GM21717 (cell line): ENCODE results near the gene BDH2.
A peak's percentile ranks its signal among the peaks of the same experiment; 100 is the strongest.

ENCODE experiments used
- ATAC-seq: cut with Tn5 transposase; IDR thresholded peaks from one replicate; pipeline ENCODE4 v1.9.1; 2021; ENCODE audit warnings: mild to moderate bottlenecking, moderate library complexity; ENCODE audit not compliant: unreplicated experiment

Gene BDH2

DNA sequence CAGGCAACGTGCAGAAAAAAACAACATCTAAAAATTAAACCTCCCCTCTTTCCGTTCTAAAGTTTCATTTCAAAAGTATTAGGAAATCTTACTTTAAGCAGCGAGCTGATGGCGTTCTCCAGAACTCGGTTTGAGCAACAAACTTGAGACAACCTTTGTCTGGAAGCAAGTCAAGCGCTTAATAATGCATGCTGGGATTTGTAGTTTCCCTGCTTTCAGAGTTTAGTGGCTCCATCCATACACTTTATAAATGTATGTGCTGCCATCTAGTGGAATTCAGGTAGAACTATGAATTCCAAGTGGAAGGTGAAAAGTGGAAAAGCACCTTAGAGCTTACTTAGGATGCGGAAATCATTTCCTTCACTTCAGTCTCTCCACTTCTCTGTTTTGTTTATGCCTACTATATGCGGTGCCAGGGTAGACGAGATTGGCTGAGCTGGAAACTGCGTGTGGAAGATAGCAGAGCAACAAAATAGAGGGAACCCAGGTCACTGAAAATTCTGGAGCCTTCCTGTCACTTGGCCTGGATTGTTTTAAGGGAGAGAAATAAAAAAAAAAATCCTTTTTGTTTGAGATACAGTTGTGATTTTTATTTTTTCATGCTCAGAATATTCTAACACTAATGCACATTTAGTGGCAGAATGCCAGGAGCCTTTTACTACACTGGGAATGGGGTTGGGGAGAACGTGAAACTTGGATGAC is at the start of gene BDH2:
BDH2 (minus strand) TSS at position 144 of the 702 bp plus-strand sequence. CDS start 3,580 bp downstream, outside the sequence.
- ATAC-seq, result peak; percentile 98

DNA sequence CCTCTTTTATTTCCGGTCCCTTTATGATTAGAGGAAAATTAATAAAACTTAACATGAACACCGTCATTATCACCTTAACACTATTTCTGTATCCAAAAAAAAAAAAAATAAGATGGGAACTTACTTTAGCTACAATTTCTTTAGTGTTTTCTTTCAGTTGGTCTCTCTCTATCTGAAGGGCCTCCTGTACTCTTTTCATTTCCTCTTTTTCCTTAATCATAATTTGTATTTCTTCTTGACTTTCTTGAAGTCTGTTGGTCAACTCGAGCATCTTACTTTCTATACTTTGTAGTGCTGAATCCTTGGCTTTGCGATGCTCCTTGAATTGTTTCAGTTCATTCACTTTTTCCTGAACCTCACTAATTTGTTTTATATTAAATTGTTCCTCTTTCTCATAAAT is 45.3 kb upstream of the BDH2 start:
- ATAC-seq, result no peak

DNA sequence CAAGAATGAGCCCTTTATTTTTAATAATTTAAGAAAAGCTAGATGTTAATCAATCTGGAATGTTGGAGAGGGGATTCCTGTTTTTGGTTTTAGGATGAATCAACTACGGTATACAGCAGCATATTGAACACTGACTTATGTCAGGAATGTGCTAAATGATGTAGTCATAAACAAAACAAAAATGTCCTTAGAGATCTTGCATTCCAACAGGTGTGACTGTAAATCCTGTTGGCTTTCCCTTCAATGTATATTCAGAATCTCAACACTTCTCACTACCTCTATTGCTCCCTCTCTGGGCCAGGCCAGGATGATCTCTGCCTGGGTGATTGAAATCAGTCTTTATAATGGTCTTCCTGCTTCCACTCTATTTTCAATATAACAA is 37.8 kb upstream of the BDH2 start:
- ATAC-seq, result no peak

DNA sequence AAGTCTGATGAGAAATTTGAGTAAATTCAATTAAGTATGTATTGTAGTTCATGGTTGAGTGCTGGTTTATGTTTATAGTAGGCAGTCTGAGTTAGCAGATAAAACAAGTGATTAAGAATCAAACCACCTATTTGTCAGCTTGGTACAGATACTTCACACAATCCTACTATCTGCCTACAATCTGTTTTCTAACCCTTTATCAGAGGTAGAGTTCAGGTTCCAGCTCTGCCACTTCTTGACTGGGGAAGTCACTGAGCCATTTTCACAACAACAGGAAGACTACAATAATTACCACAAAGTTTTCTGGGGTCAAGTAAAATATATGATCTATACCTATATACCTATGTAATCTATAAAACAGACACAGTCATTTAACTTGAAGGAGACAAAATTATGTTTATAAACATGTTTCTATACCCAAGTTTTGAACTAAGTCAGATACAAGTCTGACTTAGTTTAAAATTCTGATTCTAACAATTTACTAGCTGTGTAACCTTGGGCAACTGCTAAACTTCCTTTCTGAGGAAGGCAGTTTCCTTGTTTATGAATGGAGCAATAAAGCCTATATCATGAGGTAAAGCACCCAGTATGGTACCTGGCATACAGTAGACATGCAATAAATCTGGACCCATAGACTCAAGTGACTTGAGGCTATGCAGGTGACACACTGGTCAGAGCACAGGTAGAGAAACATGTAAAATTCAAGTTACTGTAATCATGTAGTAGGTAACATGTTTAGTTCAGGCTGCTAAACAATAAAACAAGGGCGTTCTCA is 37.2 kb upstream of the BDH2 start:
- no peak for ATAC-seq

DNA sequence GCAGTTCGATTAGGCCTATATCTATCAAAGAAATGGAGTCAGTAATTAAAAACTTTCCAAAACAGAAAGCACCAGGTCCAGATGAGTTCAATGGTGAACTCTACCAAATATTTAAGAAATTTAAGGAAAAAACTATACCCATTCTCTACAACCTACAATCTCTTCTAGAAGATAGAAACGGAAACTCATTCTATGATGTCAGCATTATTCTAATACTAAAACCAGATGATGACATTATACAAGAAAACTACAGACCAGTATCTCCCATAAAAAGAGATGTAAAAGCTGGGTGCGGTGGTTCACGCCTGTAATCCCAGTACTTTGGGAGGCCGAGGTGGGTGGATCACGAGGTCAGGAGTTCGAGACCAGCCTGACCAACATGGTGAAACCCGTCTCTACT is 29.5 kb upstream of the BDH2 start:
- ATAC-seq, result no peak

DNA sequence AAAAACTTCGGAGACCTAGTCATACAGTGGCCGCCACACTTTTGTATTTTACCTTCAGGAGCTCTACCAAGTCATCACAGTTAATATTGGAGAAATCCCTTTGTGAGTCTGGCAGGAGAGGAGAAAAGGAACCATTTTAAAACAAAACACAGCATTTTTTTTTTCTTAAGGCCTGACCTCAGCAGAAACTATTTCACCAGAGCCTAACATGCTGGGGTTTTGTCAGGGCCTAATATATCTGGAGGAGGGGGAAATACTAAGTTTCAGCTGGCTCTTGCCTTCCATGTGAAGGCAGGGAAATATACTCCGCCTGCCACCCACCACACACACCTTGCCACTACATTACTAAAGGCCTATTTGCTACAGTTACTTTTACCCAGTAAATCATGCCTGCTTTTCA is 26.5 kb upstream of the BDH2 start:
- ATAC-seq, result no peak

DNA sequence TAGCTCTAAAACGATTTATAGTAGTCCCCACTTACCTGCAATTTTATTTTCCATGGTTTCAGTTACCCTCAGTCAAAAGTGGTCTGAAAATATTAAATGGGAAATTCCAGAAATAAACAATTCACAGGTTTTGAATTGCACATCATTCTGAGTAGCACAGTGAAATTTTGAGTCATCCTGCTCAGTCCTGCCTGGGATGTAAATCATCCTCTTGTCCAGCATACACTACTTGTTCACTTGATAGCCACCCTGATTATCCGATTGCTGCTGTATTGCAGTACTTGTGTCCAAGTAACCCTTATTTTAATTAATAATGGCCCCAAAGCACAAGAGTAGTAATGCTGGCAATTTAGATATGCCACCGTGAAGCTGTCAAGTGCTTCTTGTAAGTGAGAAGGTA is 23.5 kb upstream of the BDH2 start:
- no peak for ATAC-seq

DNA sequence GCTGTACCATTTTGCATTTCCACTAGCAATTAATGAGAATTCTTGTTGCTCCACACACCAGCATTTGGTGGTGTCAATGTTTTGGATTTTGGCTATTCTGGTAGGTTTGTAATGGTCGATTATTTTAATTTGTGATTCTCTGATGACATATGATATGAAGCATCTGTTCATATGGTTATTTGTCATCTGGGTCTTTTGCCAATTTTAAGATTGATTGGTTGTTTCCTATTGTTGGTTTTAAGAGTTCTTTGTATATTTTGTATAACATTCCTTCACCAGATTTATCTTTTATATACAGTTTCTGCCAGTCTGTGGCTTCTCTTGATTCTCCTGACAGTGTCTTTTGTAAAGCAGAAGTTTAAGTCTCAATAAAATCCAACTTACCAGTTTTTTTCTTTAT is 18.5 kb upstream of the BDH2 start:
- ATAC-seq, result no peak

DNA sequence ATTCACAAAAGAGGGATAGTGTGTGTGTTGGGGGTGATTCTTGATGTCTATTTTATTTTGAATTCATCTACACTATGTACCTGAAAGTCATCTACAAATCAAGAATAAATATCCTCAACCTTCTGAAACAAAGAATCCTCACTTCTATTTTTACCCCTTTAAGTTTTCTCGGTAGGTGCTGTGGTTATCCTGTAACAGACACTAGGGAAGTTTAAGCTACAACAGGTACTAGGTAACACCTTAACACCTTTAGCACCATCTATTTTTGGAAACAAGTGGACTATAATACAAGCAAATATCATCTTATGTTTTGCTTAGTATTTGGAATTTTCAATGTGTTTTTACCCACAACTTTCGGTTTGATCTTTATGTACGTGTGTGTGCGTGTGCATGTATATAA is 12.0 kb upstream of the BDH2 start:
- ATAC-seq, result no peak

DNA sequence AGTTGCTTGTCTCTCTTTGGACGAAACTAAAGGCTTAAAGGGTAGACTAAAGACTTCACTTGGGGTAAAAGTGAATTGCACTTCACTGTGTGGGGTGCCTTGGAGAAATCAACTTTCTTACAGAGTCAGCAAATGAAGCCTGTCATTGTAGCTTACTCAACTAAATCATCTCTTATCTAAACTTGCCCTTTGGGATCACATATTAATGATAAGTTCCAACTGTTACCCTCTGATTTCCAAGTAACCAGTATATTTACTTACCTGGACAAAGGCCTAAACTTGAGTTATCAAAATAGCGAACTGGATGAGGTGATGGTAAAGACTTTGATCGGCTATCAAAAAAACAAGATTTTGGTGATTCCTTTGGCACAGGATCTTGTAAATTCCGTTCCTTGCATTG is 8.9 kb upstream of the BDH2 start:
- ATAC-seq, result no peak

DNA sequence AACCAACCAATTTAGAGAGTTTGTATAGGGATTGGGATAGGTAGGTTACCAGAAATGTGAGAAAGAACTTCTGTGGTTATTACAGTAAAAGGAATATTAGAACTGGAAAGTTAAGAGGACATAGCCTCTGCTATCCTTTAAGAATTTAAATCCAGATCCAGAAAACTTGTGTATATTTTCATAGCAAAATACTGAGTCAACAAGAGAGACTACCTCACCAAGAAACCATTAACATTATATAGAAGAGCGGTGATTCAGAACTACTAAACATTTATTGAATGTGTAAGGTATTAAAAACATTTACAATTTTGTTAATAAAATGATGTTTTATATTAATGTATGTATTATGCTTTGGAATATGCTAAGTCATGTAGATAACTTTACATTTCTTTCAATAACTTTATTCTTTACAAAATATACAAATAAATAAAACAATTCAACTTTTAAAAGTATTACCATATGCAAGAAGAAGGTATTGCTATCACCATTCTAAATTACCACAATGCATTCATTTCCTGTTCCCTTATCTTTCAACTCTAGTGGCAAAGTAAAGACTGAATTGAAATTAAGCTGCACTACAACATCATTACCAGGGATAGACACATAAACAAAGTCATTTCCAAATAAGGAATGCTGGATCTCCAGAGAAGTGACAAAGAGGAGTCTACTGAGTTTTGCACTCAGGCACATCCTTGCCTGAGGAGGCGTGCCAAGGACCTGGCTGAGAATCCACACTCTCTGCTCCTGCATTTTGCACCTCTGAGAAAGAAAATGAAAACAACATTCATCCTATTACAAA is 6.1 kb upstream of the BDH2 start:
- ATAC-seq, result no peak

DNA sequence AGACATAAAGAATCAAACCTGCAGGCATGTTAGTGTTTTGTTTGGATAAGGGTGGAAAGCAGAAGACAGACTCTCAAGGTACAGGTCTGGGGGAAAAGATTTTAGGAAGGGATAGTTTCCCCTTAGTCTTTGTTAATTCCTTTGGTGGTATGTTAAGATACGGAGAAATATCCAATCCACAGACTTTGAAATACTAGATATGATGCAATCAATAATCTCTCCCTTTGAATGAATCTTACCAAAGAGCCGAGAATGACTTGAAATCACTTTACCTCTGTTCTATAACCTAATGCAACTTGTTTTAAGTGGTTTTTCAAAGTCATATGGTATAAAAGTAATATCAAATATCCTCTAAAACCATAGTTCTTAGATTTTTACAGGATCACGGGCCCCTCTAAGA is 5.3 kb upstream of the BDH2 start:
- no peak for ATAC-seq

DNA sequence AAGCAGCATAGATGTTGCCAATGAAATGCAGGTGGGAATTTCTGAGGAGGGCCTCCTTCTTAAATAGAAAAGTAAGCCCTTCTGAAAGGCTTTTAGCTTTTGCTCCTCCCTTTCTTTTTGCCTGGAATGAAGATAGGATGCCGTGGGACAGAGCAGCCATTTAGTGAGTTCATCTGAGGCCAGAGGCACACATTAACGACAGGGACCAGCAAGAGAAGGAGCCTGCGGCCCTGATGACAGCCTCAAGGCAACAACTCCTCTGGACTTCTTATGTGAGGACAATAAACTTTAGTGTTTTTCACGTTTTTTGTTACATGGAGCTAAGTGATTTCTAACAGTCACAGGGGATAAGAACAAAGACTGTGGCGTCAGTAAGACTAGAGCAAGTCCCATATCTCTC is 1.1 kb upstream of the BDH2 start:
- no peak for ATAC-seq

DNA sequence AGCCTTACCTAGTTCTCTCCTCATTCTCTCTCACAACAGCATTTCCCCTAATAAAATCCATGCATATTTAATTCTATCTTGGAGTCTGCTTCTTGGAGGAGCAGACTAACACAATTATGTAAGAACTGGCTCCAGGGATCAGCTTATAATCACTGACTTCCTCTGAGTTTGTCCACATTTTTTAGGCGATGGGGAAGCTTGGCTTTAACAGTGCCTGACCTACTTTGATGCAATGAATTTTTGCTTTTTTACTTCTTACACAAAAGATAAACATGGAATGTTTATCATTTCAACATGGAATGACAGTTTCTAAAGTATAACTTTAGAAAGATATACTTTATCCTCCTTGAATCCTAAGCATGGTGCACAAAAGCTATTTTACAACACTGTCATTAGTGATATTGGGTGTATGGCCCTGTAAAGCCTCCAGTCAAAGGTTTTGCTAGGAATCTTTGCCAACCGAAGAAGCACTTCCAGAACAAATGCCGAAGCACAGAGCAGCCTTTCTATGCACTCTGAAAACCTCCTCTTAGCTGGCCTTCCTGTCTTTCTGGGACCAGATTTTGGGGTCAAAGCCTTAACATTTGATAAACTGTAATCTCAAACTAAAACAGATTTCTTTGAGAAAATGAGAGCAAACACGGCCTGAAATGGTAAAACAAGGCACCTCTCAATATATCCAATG is 736 bp downstream of the BDH2 start:
- no peak for ATAC-seq

DNA sequence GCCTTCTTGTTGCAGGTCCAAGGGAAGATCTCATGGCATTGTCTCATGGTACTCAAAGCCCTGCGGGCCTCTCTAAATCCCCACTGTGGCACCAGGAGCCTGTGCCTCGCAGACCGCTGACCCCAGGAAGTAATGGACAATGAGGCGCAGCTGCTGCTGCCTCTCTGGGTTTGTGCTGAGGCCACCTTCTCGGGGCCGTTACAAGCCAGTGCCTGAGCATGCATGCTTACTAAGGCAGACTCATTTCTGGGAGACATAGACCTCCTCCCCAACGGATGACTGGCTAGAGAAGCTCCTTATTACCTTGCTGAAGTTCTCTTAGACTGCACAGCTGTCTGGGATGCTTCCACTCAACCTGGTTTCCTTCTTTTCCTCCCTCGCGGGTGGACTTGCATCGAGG is 1.3 kb downstream of the BDH2 start:
- ATAC-seq, result no peak

DNA sequence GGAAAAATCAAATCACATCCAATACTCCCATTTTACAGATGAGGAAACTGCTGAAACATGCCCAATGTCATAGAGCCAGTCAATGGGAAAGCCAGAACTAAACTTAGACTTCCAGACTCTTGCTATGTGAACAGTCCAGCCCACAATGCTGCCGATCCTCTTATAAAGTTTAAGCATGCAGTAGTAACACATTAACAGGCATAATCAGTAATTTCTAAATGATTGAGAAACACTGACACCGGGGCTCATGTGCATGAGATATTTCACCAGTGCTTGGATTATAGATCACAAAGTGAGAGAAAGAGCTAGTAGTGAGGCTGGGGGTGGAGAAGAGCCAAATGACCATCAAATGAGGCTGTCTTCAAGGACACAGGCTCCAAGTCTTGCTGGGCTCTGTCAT is 2.5 kb downstream of the BDH2 start:
- no peak for ATAC-seq

DNA sequence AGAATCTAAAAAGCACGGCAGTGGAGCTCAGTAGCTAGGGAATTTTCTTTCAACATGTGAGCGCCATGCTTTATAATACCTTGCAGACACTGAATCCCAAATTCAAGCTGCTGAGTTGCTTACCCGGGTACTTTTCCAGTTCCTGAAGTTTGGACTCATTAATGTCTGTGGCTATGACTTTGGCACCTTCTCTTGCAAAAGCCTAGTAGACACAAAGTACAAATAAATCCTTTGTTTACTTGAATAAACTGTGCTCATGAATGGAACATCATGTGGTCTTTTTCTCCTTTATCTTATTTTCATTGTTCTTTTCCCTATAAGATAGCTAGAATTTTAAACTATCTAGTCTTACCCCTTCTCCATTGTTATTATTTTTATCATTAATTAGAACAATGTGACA is 4.6 kb downstream of the BDH2 start:
- ATAC-seq, result no peak

DNA sequence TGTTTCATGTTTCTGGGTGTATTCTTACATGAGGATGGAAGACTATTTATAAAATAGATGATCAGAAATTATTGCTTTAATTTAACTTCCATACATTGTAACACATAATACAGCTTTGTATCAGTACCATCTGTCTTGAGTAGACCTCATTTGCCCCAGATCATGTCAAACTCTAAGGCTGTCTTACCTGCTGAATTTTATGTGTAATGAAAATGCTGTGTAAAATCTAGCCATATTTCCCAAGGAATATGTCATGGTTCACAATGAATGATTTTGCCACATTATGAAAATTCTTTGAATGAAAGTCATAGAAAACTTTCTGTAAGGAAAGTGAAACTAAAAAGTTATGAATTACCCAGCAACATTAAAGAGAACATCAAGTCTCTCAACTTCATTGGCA is 7.4 kb downstream of the BDH2 start:
- ATAC-seq, result no peak

DNA sequence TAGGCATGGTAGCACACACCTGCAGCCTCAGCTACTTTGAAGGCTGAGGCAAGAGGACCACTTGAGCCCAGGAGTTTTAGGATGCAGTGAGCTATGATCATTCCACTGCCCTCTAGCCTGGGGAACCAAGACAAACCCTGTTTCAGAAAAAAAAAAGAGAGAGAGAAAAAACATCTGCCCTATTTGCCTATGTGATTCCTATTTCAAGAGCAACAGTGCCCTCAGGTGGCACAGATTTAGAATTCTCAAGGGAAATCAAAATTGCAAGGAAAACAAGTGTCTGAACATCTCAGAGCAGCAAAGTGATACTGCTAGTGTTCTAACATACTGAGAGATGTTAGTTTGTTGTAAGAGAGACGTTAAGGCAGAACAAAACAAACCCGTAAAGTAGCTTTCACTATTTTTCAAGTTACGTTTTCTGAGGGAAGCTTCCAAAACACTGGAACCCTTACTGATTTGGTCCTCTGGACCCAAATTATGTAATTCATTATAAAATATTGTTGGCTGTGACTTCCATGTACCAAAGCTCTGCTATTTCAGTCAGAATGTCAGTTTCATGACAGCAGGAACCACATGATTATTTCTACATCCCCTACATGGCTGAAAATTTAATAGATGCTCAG is 7.9 kb downstream of the BDH2 start:
- ATAC-seq, result peak; percentile 72

DNA sequence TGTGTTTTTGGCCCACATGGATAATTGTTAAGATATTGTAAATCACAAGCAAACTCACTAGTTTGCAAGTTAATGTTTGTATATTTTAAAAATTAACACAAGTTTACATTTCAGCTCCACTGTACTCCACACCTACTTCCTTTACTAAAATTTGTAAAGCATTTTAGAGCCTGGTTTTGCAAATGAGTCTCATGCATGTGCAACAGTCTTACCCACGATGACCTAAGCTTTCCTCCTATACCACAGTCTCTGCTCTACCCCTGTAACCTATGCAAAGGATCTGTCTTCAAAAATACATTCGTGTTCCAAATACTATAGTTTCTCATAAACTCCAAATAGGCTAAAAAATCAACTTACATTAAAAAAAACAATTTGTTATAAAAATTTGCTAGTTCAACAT is 10.2 kb downstream of the BDH2 start:
- no peak for ATAC-seq

DNA sequence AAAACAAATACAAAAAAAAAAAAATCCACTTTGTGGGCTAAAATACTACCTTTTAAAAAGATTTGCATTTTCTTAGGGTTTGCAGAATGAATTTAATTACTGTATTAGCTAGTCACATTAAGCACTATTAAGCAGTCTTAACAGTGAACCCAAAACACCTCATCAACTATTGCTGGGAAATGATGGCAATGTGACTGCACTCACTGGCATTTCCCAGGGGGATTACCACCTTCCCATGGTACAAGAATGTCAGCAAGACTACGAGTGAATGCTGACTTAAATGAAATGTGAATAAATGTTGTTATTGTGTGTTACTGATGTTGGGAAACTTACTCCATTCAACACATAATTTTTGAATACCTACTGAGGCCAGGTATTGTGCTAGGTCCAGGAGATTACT is 13.1 kb downstream of the BDH2 start:
- no peak for ATAC-seq
